ENCODE data around the gene PRLR.

Gene PRLR

GRCh38 chr5:35158622-35159369 is 71.5 kb downstream of the PRLR start:
- no peak for DNase-seq

DNA sequence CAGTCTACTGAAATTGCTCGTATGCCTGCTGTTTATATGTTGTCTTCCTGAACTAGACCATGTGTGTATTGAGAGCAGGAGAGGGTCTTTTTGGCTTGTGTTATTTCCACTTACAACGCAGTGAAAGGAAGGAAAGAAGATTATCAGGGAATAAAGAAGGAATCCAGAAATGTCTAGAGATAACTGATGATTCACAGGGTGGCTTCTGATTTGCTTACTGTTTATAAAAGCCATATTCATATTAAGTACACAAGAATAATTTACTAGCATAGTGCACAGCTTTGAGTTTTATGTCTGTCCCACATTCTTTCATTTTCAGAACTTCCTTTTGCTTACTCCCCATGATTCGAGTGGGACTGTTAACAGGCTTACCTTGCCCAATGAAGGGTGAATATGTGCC is 72.1 kb downstream of the PRLR start:
- no peak for DNase-seq

DNA sequence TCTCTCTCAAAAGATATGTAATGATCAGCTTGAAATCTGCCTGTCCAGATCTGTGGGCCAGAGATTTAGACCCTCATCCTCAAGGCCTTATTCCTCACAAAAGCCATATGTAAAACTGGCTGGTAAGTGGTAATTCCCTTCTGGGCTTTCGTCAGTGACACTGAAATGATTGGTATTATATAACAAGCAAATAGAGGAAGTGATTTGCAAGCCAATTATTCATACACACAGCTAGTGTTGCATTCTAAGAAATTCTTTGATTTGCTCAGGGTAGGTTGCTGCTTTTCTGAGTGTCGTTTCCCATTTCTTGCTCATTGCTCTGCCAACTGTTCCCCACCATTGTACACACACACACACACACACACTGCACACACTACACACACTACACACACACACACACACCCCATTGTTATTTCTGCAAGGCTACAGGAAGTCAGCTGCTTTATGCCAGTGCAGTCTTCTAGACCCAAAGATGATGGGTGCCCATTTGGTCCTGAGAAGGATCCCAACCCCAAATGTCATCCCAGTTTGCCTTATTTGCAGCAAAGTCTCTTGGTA is 76.8 kb downstream of the PRLR start:
- DNase-seq = no peak

- no peak for DNase-seq
Measured at GRCh38 chr5:35152733-35153132, 77.6 kb downstream of the PRLR start.

GRCh38 chr5:35151146-35151920 is 79.0 kb downstream of the PRLR start:
- DNase-seq = no peak

DNA sequence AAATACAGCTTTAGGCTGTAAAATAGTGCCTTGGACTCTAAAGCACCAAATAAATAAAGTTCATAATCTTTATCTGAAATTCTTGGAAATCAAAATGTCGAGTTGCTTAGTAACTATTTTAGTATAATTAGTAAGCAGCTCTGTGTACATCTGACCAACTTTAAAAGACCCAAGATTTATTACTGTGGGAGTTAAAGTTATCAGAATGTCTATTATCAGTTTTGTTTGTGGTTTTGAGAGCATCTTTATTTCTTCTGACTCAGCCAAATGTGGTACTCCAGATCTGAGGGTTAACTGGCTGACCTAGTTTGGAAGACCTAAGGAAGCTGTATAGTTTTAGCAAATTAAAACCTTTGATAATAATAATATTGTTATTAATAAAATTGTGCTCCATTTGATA is 81.2 kb downstream of the PRLR start:
- DNase-seq = no peak

DNA sequence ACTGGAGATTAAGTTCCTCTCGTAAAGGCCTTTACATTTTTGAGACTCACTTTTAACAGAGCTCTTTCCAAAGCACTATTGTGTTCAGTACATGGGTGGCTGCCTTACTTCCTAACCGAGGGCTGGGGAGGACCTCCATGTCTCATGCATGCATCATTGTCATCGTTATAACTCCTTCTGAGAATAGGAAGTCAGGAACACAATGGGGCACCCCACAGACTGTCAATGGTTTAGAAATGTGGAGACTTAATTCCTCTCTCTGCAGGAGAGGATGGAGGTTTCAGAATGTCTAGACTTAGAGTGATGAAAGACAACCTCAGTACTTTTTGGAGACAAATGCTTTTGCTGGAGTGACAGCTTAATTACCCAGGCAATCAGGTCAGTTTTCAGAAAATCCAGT is 83.9 kb downstream of the PRLR start:
- no peak for DNase-seq

- DNase-seq = no peak
Measured at GRCh38 chr5:35145691-35146317, 84.5 kb downstream of the PRLR start.

DNA sequence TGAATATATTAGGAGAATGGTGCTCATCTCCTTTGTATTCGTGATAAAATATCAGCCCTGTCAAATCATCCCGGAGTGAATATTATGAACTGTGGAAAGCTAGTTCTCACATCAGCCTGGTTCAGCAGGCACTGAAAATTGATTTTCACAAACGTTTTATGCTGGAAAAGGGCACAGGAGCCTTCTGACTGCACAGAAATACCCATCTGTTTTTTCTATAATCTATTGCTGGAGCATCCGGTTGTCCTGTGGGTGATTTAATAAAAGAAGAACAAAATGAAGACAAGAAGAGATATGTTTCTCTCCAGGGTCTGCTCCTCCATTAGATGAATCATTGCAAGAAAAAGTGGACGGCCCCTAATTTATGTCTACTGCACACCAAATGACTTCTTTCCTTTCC is 85.3 kb downstream of the PRLR start:
- no peak for DNase-seq

GRCh38 chr5:35143841-35144240 is 86.4 kb downstream of the PRLR start:
- DNase-seq = no peak

GRCh38 chr5:35141739-35142138 is 88.5 kb downstream of the PRLR start:
- DNase-seq = no peak

DNA sequence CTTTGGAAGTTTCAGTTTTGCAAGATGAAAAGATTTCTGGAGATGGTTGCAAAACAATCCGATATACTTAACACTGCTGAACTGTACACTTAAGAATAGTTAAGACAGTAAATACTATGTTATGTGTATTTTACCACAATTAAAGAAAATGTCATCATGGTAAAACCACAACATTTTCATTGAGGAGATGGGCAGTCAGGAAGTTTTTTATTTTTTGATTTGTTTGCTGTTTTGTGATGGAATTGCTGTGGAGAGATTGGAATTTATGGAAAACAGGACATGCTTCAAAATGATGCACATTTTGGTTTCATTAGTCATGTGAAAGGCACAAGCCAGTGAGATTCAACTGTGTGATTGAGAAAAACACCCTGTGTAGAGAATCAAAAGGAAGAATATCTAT is 92.1 kb downstream of the PRLR start:
- DNase-seq = no peak

DNA sequence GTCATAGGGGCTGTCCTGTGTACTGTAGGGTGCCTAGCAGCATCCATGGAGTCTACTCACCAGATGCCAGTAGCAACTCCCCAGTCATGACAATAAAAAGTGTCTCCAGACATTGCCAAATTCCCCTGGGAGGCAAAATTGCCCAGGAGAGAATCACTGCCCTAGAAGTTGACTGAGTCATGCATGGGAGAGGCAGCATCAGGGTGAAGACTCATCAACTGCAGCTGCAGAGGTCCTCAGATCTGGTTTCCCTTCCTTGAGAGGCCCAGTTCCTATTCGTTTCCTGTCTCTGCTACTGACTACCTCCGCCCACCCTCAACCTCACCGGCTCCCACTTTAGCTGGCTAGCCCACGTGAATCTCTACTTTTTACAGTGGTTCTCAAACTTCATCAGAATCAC is 93.9 kb downstream of the PRLR start:
- DNase-seq = no peak

- no peak for DNase-seq
Measured at GRCh38 chr5:35135239-35135700, 95.0 kb downstream of the PRLR start.

GRCh38 chr5:35134278-35135030 is 95.8 kb downstream of the PRLR start:
- DNase-seq = no peak

DNA sequence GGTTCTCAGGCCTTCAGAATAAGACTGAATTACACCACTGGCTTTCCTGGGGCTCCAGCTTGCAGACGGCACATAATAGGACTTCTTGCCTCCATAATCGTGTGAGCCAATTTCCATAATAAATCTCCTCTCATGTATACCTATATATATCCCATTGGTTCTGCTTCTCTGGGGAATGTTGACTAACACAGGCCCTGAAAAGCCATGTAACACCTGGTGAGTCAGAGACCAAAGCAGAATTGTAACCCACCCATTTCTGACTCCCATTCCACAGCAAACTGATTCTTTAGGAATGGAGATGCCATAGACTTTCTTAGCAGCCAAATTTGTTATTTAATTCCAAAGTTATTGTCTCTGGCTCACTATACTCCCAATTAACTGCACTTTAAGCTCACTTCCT is 97.1 kb downstream of the PRLR start:
- DNase-seq = no peak

GRCh38 chr5:35131723-35132122 is 98.6 kb downstream of the PRLR start:
- DNase-seq = no peak

- DNase-seq = no peak
Measured at GRCh38 chr5:35129921-35130485, 100.3 kb downstream of the PRLR start.

DNA sequence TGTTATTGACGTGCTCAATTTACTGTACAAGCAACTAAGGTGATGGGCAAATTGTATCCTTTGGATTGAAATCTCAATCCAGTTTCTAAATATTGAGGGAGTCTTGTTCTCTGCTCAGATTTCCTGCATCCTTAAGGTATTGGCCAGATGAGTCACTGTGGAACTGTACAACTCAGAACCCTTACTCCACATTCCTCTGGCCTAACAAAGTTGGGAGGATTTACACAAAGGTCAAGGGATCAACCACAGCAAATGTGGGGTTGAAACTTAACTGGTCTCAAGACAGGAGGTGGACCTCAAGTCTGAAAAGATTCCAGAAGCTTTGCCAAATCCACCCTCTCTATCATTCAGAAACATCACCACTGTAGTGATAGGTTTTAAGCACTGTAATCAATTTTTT is 101.0 kb downstream of the PRLR start:
- DNase-seq = no peak

DNA sequence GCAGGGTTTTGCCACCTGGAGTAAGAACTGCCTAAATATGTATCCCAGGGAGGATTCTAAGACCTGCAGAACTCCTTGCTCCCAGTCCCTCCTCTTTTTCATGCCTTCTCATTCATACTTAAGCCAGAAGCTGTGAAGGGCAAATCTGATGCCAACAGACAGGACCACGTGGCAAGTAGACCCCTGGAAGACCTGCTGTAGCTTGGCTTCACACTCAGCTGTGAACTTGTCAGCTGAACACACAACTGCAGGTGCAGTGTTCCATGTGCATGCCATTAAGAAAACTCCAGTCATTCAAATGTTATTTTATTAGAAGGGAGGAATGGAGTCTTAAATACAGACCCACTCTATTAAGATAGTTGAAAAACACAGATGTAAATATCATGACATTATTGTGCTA is 103.3 kb downstream of the PRLR start:
- DNase-seq = no peak

GRCh38 chr5:35125746-35126145 is 104.5 kb downstream of the PRLR start:
- no peak for DNase-seq

- no peak for DNase-seq
Measured at GRCh38 chr5:35124932-35125331, 105.4 kb downstream of the PRLR start.

DNA sequence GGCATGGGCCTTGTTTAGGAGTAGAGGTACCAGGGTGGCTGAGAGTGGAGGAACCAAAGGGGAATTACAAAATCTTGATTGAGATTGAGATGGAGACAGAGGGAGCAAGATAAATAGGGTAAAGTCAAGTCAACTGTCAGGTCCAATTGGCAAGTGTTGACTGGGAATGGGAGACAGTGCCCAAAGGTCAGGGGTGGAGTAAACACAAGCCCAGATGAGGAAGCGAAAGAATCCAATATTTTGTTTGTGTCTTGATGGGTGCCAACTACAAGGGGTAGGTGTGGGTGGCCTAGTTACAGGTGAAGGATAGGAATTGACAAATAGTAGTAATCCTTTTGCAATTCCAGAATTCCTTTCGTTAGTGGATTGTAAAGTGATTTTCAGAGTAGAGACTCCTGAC is 107.5 kb downstream of the PRLR start:
- DNase-seq = no peak

Measured in SHP77 treated with DMSO at 0.1 percent for 48 hours (cell line).